Right lung (tissue), 5 donors: ENCODE measurements around the gene DNAJC15. TPM values are rescaled to one million over a fixed set of nuclear protein-coding genes. Genes with fewer than 3 reads are reported as not detected.

ENCODE experiments used
- DNase-seq, 2 donors: peaks; one replicate each; pipeline ENCODE4 v3.0.0-alpha.2; 2013
- polyA plus RNA-seq, 5 donors: library from polyadenylated mRNA; unstranded; fragments of 120-200 nt; gene quantifications; one replicate each; pipeline versions ENCODE4 v1.2.1 to v1.2.3, GENCODE V29; 2013; ENCODE audit warnings: inconsistent platforms in 1 of 5, low replicate concordance in 1 of 5; ENCODE audit not compliant: insufficient read length in 5 of 5, insufficient read depth in 1 of 5

Gene DNAJC15
- polyA plus RNA-seq, 5 donors = 14.1 to 29.9 (median 23.1) TPM

GRCh38 chr13:43079392-43079931 is 56.1 kb downstream of the DNAJC15 start:
- no peak for DNase-seq

GRCh38 chr13:43080199-43080598 is 56.8 kb downstream of the DNAJC15 start:
- DNase-seq = no peak

GRCh38 chr13:43081866-43082265 is 58.5 kb downstream of the DNAJC15 start:
- DNase-seq = no peak

DNA sequence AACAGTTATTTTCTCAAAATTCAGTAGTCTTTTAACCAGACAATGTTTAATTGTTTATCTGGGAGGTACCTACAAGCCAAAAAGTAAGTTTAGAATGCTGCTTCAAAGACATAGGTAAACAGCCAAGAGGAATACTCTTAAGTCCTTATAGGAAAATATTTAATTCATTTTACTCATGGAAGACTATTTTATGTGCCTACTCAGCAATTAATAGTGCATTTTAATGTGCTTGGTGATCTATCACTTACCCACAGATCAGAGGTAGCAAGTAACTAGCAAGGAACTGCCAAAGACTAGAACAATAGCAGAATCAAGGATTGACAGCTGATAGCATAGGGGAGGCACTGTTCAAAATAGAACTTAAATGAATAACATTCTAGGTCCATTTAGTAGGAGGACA is 60.4 kb downstream of the DNAJC15 start:
- DNase-seq = no peak

- peak in 1 of 2 donors; percentile 21 for DNase-seq
Measured at GRCh38 chr13:43085545-43085944, 62.2 kb downstream of the DNAJC15 start.

- no peak for DNase-seq
Measured at GRCh38 chr13:43086181-43086580, 62.8 kb downstream of the DNAJC15 start.

- peak; percentile 31 to 42 for DNase-seq
Measured at GRCh38 chr13:43088093-43088511, 64.7 kb downstream of the DNAJC15 start.

DNA sequence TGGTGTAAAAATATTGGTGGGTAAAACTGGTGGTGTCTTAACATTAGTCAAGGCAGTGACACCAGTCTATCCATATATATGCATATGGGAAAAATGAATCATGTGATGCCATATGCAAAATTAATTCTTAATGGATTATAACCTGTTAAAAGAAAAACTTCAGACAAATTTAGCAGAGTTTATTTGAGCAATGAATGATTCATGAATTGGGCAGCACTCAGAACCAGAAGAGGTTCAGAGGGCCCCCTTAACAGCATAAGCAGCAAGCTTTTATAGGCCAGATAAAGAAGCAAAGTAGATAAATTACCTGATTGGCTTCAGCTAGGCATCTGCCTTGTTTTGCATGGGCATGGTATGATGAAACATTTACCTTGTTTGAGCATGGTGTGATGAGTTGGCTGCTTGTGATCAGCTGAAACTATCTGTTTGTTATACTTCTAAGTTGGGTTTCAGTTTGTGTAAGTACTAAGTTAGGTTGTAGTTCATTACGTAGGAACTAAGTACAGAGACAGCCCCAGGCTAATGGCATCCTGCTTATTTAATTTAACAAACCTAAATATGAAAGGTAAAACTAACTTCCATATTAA is 66.6 kb downstream of the DNAJC15 start:
- no peak for DNase-seq

DNA sequence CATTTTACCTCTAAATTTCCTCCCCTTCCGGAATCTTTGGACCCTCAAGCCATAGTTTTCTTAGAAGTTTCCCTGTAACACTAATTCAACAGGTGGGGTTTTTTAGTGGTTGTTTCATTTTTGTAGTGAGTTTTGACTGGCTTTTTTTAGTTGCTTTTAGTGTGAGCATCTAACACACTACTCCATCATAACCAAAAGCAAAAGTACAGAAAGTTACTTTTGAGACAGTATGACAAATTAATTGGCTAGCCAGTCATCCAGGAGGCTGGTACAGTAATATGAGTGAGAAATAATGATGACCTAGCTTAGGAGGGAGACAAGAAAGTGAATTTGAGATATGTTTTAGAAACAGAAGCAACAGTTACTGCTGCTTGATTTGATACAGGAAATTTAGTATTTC is 71.5 kb downstream of the DNAJC15 start:
- no peak for DNase-seq

DNA sequence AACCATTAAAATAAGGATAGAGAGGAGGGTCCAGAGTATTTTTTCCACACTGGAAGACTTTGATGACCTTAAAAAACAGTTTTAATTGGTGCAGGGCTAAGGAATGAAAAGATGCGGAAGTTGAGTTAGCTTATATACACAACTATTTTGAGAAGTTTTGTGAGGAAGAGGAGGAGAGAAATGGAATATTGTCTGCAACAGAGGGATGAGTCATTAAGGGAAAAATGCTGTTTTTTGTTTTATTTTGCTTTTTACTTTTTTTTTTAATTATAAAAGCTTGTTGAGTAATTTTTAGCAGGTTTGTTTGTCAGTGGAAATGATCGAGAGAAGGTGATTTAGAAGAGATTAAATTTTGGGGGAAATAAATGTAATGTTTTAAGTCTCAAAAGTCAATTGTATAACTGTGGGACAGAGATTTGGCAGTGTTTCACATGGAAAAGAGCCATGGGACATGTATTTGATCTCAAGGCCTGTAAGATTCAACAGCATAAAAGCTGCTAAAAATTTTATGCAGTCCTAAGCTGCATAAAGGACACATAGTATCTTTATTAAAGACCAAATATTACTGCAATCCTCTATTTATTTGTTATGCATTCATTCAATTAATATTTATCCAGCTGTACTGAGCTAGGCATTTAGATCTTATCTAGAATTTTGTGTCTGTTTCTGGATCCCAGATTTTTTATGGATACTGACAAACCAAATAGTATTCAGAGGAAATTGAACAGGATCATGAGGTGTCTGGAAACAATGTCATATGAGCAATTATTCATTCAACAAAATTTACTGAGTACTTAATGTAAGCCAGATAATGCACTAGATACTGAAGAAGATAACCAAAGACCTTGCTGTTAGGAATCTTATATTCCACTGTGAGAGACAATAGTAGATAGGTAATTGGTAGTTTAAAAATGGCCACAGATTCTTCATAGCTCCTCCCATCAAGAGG is 72.7 kb downstream of the DNAJC15 start:
- DNase-seq = peak in 1 of 2 donors; percentile 25

GRCh38 chr13:43100667-43101066 is 77.3 kb downstream of the DNAJC15 start:
- no peak for DNase-seq

DNA sequence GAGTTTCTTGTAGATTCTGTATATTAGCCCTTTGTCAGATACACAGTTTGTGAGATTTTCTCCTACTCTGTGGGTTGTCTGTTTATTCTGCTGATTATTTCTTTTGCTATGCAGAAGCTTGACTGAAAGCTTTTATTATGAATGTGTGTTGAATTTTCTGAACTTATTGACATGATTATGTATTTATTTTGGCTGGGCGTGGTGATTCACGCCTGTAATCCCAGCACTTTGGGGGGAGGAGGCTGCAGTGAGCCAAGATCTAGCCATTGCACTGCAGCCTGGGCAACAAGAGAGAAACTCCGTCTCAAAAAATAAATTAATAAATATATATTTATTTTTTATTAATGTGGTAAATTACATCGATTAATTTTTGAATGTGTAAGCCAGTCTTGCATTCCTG is 78.9 kb downstream of the DNAJC15 start:
- DNase-seq = no peak

- DNase-seq = no peak
Measured at GRCh38 chr13:43107780-43108179, 84.4 kb downstream of the DNAJC15 start.

- no peak for DNase-seq
Measured at GRCh38 chr13:43110036-43110435, 86.7 kb downstream of the DNAJC15 start.

- DNase-seq = no peak
Measured at GRCh38 chr13:43110658-43111057, 87.3 kb downstream of the DNAJC15 start.

DNA sequence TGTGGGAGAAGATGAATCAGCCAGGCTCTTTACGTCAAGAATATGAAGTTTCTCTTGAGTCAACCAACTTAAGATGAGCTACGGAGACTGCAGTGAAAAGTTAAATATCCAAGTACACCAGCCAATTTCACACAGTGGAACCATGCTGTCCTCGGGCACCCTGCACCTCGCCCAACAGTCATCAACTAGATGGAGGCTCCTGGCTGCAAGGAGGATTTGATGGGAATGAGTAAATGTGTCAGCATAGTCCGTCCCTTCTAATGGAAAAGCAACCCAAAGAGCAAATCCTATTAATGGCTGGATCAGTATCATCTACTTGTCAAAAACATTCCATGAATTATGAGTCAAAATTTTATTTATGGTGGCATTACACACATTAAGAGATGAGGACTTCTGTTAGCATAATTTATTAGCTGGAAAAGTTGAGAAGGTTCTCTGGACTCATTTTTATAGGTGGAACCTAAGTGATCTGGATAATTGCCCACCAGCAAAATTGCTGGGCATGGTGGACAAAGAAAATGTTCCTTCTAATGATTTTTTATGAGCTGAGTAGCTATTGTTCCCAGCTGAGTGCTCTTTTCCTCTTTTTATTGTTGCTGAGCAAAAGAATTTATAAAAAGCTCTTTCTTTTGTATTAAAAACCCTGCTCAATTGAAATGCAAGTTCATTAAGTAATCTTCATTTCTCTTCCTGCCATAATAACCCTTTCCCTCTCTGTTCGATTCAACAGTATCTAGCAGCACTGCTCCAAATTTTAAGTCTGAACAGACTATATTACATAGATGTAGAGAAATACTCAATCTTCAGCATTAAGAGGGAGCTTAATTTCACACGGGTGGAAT is 88.4 kb downstream of the DNAJC15 start:
- DNase-seq = no peak

GRCh38 chr13:43113603-43114002 is 90.2 kb downstream of the DNAJC15 start:
- DNase-seq = no peak

- DNase-seq = no peak
Measured at GRCh38 chr13:43114504-43114903, 91.1 kb downstream of the DNAJC15 start.

DNA sequence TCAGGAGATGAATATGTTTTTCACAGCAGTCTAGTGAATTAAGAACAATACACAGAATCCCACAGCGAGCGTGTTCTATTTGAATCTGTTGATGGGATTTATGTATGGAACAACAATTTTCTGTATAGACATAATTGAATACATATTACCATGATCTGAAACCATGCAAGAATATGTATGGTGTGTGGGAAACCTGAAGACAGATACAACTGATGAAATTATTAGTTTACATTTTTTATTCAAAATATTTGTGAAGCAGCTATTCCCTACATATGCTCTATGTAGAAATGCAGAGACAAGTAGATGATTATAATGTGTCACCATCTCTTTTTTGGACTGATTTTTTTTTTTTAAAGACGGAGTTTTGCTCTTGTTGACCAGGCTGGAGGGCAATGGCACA is 91.8 kb downstream of the DNAJC15 start:
- DNase-seq = no peak

DNA sequence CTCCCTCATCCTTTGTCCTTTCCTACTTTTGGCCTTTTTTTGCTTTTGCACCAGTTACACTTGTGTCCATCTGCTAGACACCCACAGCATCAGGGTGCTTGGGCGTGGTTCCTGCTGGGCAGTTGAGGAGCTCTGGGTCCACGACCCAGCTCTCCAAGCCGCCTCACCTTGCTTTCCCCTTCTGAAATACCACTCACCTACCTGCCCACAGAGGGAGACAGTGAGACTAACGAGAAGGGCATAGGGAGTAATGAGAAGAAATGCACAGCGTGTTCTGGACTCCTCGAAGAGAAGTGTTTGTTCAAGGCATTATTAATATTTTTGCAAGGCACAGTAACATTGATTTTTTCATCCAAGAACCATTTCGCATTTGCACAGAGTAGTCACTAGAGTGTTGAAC is 92.9 kb downstream of the DNAJC15 start:
- DNase-seq = no peak

DNA sequence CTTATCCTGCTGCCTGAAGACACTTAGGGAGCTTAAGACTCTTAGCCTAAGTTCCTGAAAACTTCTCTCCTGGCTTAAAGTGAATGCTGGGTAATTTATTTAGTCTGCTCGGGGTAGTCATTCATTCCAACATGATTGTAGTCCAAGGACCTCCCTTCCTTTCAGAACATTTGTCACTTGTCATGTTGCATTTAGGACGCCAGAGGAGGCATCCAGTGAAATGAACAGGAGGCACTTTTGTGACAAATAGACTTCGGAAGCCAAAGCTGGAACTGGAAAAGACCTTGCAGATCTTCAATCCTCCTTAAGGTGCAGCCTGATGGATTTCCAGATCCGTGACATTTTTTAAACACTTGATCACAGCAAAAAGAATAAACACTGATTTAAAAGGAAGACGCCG is 95.1 kb downstream of the DNAJC15 start:
- no peak for DNase-seq

DNA sequence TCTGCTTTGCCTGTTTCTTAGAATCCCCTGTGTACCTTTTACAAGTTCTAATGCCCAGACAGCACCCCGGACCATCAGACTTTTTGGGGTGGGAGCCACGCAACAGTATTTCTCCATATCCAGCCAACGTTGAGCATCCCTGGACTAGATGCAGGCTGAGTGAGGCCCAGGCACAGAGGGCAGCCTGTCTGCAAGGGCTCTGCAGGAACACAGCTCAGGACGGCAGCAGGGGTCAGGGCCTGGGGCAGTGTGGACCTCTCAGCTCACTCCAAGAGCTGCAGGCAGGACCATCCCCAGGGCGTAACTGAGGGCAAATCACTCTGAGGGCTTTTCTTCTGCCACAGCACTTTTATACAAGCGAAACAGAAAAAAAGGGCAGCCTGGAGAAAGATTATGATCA is 95.8 kb downstream of the DNAJC15 start:
- no peak for DNase-seq
